Kasumi-1 (cell line): ENCODE results near the gene KLF5.

Experiments
- DNase-seq, 2 experiments: peaks; one replicate each; lab custom pipeline; 2025; lab: John Stamatoyannopoulos, UW

KLF5 gene

DNA sequence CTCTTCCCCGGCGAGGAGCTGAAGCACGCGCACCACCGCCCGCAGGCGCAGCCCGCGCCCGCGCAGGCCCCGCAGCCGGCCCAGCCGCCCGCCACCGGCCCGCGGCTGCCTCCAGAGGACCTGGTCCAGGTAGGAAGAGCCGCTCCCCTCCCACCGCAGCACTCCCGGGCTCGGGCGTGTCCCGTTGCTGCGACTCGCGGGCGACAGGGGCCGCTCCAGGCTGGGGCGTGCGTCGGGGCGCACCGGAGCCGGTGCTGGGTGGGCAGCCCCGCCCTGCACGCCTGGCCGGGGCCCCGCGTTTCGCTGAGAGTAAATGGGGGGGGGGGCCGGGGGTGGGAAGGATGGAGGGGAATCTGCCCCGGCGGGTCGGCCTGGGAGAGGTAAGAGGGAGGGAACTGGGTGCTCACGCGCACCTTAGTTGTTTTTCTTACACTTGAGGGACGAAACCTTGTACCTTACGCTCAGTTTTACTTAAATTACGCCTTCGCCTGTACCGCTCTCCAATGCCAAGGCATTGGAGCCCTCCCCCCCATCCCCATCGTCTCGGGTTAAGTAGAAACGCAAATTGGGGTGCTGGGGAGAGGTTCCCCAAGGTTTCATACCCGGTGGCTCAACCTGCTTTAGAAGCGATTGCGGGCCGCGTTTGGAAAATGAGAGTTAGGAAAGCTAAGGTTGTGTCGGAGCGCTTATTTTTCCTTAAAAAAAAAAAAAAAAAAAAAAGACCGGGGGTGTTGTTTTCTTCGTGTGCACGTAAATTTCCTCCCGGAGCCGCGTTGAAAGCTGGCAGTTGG is 850 bp downstream of the KLF5 start:
- peak; percentile 13 to 15 for DNase-seq

DNA sequence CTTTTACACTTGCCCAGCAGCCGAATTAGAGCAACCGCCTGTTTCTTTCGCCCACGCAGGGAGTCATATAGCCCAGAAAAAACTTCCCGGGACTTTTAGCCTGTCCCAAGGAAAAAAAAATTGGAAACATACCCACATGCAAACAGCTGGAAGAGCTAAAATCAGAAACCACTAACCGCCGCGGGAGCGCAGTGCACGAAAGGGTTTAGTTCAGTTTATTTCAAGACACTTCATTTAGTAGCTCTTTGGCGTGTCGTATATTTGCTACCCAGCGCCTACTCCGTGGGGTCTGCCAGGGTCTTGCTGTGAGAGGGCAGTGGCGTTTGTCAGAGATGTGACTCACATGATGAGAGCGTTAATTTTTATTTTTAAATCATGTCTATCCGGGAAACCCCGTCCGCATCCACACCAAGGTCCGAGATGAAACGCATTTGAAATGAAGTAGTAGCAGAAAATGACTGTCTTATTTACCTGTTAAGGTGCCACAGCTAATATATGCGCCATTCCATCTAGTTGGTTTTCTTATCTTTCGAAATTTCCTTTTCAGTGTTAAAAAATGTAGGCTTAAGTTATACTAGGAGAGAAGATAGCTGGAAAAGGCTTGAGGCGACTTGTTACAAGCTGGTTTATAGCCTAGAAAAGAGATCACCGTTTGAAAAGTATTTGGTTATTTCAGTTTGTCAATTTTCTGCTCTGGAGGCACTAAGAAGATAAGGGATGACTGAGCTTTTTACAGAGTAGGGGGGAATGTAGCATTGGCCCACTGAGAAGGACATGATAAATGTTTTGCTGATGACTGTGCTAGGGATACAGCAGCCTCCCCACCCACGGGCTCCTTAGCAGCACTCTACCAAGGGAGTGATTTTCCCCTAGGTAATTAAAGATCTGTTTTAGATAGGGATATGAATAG is 1.7 kb downstream of the KLF5 start:
- no peak for DNase-seq

DNA sequence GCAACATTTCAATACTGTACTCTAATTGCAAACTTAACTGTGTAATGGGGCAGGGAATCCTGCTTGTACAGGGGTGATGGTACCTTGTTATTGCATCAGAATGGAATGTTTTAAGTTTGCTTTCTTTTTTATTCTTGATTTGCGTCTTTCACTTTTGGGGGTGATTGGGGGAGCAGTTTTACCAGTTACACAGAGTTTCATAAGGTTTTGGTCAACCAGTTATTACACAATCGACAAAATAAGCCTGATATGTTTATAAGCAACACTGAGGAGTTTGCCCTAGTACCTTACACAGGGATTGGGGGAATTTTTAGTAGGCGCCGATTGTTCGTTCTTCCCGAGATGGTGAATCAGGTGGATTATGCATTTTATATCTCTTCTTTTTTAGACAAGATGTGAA is 2.7 kb downstream of the KLF5 start:
- no peak for DNase-seq

DNA sequence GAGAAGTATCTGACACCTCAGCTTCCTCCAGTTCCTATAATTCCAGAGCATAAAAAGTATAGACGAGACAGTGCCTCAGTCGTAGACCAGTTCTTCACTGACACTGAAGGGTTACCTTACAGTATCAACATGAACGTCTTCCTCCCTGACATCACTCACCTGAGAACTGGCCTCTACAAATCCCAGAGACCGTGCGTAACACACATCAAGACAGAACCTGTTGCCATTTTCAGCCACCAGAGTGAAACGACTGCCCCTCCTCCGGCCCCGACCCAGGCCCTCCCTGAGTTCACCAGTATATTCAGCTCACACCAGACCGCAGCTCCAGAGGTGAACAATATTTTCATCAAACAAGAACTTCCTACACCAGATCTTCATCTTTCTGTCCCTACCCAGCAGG is 3.1 kb downstream of the KLF5 start:
- no peak for DNase-seq

DNA sequence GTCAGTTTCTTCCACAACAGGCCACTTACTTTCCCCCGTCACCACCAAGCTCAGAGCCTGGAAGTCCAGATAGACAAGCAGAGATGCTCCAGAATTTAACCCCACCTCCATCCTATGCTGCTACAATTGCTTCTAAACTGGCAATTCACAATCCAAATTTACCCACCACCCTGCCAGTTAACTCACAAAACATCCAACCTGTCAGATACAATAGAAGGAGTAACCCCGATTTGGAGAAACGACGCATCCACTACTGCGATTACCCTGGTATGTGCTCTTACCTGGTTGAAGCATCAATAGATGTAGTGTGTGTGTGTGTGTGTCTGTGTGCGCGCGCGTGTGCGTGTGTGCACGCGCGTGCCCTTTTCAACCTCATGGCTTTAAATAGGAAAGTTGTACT is 3.7 kb downstream of the KLF5 start:
- no peak for DNase-seq

DNA sequence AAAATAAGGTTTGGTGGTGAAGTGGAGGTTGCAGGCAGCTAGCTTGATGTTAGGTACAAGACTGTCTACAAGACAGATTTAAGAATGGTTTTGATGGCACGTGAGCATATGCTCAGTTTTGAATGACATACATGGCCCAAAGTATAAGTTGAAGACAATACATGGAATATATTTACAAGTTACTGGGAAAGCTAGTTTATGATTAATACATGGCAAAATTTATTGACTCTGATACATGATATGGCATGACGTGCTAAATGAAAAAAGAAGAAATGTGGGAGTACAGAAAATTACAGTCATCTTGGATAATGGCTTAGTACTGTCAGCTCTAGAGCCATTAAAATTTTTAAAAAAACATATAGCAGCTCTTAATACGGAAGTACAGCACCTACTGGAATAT is 4.4 kb downstream of the KLF5 start:
- DNase-seq, result no peak

DNA sequence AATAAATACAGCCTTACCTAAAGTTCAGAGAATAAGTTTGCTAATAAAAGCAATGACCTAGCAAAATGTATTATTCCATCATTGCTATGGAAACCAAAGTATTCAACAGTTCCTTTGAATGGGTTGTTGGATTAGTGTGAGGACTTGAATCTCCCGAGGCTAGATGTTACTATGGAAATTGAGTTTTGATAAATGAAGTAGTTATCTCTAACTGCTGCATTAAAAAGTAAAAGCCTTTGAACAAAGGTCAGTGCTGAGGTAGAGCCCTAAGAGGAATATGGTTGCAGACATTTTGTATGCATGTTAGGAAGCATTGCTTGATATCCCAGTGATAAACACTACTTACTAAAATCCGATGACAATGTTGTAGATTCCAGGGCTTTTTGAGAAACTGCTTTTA is 6.2 kb downstream of the KLF5 start:
- DNase-seq, result no peak

DNA sequence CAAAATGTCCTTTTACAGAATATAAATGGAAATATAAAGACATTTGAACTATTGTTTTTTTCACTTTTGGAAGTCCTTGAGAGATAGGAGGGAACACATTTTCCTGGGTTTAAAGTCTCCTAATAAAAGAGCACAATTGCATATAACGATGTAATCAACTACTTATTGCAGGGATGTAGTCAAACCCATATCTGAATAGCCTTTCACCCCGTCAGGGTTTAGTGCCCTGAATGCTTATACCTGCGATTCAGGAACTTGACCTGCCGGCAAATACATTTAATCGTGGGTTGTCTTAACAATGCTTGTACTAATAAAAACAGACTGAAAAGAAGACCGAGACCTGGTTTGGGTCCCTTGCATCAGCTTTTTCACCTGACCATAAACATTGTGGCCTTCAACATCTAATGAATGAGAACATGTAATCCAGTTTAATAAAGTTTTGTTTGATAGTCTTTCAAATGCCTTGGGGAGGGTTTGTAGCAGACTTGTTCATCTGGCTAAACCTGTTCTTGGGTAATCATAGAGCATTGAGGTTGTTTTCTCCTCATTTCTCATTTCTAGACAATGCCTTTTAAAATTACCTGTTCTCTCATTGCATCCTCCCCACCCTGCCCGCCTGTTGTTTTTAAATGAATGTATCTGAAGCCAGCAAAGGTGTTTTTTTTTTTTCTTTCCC is 7.0 kb downstream of the KLF5 start:
- DNase-seq, result no peak

DNA sequence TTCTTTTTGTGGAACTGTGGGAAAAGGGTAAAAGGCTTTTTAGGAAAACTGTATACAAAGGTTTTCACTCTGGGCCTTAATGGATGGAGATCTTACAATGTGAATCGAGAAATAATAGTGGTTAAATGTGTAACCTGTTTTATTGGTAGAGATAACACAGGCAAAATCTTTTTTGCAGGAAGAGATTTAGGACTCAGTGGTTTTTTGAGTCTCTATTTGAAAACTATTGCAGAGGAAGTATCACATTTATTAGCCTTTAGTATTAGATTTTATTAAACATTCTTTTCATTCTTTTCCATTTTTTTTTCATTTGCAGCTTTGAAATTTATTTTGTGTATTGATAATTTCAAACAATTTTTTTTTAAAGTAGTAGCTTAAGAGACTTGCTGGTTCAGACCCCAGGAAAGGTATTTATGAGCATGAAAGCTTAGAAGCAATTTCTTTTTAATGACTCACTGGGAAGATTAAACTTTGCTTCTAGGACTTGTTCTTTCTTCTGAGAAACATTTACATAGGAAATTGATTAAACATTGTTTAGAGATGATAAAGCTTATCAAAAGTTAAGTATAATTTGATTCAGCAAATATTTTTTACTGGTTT is 10.5 kb downstream of the KLF5 start:
- DNase-seq, result no peak

DNA sequence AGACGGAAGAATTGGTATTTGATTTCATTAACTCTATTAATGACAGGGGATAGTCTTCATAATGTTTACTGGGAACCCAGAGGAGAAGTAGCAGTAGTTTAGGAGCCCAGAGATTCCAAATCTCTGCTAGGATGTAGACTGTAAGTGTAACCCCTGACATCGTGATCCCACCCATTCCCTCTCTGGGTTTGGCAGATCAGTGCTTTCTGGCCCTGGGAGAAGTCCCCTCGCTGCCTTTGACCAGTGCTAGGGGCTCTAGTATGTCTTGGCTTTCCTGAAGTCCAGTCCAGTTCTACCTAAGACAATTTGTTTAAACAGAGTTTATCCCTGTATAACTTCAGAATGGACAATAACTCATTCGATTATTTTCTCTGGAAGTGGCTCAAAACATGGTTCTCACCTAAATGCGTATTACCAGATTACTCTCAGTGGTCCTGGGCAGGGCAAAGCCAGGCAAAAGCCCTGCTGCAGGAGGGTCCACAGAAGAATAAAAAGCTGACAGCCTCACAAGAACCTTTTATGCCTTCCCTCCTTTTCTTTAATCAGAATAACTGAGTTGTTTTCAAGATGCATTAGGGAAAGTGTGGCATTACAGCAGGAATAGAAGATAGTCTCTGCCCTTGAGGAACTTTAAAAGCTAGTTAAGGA is 11.8 kb downstream of the KLF5 start:
- DNase-seq, result no peak

DNA sequence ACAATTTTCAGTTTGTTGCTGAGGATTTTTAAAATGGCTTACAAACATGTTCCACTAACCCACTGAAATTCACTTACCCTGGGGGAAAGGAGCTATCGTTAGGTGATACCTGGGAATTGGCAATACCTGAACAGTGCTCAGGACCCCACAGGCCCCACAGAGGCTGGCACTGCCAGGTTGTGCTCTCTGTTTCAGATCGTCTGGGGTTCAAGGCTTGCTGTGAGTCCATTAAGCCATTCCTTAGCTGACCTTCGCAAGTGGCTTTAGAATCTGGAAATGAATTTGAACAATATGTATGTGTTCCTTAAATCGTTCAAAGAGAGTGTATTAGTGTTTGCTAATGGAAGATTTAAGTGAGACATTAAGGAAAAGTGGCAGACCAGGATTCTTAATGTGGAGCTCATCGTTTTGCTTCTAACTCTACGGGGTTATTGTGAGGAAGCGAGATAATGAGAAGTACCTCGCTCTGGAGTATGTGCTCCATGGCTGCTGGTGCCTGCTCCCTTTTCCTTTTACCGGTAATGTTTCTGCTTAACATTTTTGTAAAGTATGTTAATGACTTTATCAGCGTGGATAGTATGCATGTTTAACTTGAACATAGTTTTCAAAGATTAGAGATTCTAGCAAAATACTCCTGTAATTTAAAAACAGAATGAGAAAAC is 13.6 kb downstream of the KLF5 start:
- no peak for DNase-seq

DNA sequence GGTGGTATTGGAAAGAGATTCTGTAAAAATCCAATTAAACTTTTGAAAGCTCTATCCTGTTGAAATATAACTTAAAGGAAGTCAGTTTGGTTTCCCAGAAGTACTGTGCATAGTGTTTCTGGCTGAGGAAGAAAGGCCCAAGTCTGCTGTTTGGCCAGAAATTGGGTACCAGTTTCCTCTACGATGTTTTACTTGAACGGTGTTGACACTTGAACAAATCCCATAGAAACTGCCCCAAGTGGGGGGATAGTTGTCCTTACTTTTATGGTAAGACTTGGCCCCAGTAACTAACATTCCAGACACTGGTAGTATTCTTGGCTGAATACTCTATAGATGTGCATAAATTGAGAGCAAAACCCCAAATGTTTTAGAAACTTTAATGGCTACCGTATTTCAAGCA is 14.2 kb downstream of the KLF5 start:
- DNase-seq, result no peak

DNA sequence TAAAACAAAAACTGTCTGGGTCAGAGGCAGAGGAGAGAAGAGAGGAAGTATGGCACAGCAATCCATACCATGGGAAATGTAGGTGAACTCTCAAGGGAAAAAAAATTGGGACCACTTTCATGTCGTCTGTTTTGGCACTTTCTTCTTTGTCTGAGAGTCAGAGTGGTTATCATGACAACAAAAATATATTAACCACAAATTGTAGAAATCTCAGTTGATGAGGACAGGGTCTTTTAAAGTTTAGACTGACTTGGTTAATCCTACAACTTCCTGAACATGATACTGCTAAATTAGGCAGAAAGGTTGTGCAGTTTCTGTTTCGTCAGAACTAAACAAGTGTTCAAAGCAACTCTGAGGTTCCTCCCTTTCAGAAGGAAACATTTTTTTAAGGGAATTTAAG is 15.2 kb downstream of the KLF5 start:
- no peak for DNase-seq

DNA sequence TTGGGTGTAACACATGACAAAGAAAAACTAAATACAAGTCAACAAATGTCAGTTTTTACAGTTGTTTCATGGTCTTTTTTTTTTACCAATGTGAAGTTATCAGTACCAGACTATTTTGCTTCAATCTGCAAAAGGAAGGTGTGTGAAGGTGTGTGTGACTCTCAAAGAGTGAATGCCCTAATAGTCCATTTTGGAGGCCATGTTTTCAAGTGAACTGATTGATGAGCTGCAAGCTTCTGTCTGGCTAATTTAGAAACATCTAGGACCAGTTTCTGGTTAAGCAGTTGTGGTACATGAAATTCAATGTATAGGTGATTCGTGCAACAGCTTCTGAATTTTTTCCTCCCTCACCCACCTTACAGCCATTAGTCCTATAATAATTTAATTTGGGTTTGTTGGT is 16.1 kb downstream of the KLF5 start:
- DNase-seq, result no peak

DNA sequence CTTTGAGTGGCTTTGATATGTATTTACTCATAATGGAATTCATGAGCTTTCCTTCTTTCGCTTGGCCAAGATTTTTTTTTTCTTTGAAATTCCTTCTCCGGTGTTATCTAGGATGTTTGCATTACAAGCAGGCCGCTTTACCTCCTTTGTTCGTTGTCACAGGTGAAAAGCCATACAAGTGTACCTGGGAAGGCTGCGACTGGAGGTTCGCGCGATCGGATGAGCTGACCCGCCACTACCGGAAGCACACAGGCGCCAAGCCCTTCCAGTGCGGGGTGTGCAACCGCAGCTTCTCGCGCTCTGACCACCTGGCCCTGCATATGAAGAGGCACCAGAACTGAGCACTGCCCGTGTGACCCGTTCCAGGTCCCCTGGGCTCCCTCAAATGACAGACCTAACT is 16.7 kb downstream of the KLF5 start:
- no peak for DNase-seq

DNA sequence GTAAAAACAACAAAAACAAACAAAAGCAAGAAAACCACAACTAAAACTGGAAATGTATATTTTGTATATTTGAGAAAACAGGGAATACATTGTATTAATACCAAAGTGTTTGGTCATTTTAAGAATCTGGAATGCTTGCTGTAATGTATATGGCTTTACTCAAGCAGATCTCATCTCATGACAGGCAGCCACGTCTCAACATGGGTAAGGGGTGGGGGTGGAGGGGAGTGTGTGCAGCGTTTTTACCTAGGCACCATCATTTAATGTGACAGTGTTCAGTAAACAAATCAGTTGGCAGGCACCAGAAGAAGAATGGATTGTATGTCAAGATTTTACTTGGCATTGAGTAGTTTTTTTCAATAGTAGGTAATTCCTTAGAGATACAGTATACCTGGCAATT is 17.1 kb downstream of the KLF5 start:
- DNase-seq, result no peak

DNA sequence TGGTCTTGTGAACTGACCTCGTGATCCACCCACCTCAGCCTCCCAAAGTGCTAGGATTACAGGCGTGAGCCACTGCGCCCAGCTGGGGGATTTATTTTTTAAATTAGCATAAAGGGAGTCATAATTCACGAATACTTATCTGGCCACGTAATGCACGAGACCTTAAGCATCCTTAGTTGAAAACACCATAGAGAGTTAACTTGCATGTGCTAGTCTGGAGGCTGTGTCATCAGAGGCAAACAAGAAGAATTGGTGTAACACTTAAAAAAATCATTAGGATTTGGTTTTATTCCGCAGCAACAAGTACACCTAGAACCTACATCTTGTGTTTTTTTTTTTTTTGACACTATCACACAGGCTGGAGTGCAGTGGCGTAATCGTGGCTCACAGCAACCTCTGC is 19.1 kb downstream of the KLF5 start:
- DNase-seq, result no peak

DNA sequence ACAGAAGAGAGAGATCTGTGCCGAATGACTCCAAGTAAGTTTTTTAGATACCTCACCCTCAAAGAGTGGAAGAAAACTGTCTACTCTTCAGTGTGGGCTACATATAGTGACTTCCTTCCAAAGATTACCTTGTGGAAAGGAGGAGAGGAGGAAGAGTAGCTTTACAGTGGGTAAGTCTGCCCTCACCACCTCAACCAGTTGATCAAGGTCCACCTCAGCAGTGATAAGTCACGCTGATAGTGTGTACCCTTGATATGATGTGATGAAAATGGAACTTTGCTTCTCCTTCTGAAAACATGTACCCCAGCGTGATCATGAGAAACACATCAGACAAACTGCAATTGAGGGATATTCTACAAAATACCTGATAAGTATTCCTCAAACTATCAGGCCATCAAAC is 20.6 kb downstream of the KLF5 start:
- DNase-seq, result no peak

DNA sequence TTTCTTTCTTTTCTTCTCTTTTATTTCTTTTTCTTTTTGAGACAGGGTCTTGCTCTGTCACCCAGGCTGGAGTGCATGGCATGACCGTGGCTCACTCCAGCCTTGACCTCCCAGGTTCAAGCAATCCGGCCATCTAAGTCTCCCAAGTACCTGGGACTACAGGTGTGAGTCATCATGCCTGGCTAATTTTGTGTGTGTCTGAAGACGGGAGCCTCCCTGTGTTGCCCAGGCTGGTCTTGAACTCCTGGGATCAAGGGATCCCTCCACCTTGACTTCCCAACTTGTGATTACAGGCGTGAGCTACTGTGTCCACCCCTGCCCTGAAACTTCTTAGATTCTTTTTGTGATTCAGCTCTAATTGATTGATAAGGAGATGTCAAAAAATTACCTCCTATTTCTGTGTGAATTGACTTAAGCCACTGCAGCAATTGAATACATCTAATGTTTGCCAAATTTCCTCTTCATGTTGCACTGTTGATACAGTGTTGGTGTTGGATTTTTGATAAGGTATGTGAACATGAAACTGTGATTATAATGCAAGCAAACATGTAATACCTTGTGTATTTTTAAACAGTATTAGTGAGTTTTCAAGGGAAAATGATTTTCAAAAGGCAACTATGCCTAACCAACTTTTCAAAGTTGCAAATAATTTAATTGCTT is 22.6 kb downstream of the KLF5 start:
- DNase-seq, result no peak

DNA sequence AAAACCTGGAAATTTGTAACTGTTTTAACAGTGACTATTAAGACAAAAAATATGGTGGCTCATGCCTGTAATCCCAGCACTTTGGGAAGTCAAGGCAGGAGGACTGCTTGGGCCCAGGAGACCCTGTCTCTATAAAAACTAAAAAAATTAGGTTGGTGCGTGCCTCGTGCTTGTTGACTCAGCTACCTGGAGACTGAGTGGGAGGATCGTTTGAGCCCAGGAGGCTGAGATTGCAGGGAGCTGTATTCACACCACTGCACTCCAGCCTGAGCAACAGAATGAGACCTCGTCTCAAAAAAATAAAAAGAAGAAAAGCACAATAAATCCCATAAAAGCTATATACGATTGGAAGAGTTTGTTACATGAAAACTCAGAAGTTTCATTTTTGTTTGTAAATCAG is 23.7 kb downstream of the KLF5 start:
- DNase-seq, result no peak

DNA sequence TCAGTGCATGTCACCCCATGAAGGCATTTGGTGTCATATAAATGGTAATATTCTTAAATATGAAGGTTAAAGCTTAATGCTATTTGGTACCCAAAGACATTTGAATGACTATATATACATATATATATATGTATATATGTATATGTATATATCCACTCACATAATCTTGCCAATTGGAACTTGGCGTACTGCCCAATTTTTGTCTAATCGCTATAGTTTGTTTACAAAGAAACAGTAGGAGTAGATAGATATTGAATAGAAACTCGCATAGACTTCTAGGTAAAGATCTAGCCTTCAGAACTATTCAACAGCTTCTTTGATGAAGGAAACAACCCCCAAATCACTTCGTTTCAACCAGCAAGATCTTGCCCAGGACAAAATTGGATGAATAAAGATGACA is 24.1 kb downstream of the KLF5 start:
- DNase-seq, result no peak
